Activated T-cell treated with anti-CD3 and anti-CD28 coated beads for 48 hours (primary cell): ENCODE data around the gene TRIM28.
"Not testable (repeated sequence)": the region's sequence is repeated elsewhere in the genome, so short reads cannot be mapped to it uniquely, and the experiment has no call there.

ENCODE experiments used
- DNase-seq: peaks from one replicate; pipeline ENCODE4 v3.0.0-alpha.2; 2020; ENCODE audit warnings: low read depth

TRIM28 gene

DNA sequence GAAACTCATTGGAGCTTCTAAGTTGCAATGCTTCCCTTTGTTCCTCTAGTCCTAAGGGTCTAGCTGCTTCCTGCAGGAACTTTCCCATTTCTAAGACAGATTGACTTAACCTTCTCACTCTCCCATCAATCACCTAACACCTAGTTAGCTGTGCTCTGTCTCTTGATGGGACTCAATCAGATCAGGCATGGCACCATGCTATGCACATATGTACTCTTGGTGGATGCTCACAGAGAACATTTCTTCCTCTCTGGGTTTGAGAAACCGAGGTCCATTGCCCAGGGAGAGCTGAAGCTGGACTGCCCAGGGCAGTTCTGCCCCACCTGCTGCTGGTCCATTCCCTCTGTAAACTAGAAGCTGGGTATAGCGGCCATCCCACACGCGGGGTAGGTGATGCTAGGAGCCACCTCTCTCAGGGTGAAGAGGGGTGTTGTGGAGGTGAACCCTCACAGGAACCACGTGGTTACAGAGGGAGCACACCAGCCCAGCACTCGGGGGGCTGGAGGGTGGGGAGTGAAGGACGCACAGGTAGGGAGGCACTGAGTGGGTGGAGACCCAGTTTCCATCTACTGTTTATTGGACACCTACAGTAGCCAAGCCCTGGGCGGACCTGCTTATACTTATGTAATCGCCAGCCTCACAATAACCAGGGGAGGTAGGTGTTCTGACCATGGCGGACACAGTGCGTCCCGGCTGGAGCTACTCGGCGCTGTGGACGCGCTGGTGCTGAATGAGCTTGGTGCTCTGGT is 17.7 kb downstream of the TRIM28 start:
- DNase-seq: no peak

DNA sequence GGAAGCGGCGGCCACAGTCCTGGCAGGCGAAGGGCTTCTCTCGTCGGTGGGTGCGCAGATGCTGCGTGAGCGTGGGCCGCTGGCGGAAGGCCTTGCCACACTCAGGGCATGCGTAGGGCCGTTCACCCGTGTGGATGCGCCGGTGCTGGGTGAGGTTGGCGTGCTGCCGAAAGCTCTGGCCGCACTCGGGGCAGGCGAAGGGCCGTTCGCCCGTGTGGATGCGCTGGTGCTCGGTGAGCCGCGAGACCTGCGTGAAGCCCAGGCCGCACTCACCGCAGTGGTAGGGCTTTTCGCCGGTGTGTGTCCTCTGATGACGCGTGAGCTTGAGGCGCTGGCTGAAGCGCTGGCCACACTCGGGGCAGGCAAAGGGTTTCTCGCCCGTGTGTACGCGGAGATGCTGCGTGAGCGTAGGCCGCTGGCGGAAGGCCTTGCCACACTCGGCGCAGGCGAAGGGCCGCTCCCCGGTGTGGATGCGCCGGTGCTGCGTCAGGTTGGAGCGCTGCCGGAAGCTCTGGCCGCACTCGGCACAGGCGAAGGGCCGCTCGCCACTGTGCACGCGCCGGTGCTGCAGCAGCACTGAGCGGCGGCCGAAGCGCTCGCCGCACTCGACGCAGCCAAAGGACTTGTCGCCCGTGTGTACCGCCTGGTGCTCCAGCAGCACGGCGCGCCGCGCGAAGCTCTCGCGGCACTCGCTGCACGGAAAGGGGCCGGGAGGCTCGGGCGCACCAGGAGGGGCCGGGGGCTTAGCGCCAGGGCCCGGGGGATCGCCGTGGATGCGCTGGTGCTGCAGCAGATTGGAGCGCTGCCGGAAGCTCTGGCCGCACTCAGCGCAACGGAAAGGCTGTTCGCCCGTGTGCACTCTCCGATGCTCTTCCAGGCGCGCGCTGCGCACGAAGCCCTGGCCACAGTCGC is 18.5 kb downstream of the TRIM28 start:
- DNase-seq: peak; percentile 38

DNA sequence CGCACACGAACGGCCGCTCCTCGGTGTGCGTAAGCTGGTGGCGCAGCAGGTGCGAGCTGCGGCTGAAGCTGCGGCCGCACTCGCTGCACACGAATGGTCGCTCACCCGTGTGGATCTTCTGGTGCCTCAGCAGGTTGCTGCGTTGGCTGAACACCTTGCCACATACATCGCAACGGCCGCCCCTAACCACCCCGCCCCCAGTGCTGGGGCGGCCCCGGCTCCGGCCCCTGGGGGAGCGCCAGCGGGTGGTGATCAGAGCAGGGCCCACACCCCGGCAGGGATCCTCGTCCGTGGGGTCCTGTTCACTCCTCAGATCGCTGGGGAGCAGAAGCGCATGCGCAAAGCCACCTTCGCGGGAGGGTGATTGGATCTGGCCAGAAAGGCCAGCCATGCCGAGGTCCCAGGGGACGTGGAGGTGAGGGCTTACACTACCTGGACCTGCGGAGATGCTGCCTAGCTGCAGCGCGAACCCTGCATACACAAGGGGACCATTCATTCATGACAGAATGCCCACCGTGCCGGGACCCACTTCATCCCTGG is 19.2 kb downstream of the TRIM28 start:
- DNase-seq: no peak

DNA sequence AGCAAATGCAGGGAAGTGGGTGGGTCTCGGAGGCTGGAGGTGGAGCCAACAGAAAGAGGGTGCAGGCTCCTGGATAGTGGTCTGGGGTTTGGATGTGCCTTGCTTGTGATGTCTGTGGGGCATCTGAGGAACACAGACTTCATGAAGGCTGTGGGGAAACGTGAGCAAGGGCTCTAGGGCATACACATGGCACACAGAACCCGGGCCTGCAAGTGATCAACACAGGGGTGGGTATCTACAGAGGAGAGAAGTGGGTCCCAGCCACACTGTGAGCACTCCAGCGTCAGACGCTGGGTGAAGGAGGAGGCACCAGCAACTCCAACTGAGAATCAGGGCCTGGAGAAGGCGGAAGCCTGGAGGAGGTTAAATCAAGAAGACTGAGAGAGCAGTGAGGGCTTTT is 20.0 kb downstream of the TRIM28 start:
- DNase-seq: no peak

DNA sequence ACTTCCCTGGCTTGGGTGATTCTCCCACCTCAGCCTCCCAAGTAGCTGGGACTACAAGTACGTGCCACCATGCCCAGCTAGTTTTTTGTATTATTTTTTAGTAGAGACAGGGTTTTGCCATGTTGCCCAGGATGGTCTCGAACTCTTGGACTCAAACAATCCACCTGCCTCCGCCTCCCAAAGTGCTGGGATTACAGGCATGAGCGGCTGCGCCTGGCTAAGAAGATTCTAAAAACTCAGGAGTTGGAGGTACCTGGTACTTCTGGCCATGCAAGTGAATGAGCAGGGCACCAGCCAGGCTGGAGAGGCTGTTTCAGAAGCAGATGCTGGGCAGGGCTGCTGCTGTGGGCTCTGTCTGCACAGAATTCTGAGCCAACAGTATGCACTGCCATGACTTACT is 23.1 kb downstream of the TRIM28 start:
- DNase-seq: no peak

DNA sequence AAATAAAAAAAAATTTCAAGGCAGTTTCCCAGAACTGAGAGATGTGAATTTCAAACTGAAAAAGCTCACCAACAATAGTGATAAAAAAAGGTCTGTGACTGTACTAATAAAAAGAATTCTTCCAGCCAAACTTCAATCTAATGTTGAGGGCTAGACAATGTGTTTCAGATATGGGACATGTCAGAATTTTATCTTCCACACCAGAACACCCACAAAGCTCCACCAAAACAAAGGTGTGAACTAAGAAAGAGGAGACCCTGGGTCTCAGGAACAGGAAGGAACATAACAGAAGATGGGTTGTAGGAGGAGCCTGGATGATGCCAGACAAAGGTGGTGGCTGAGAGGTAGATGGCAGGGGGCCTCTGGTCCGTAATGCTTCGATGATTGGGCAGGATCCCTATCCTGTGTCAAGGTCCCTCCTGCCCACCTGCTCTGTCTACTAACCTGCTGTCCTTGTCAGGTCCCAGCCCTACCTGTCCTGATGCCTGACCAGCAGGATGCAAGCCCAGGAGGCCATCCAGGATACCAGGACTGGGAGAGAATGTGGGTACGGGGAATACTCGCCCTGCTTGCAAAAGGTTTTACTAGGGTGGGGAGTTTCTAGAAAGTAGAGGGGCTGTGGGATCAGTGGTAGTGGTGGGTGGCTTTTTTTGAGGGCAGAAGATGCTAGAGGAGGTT is 24.7 kb downstream of the TRIM28 start:
- DNase-seq: no peak

DNA sequence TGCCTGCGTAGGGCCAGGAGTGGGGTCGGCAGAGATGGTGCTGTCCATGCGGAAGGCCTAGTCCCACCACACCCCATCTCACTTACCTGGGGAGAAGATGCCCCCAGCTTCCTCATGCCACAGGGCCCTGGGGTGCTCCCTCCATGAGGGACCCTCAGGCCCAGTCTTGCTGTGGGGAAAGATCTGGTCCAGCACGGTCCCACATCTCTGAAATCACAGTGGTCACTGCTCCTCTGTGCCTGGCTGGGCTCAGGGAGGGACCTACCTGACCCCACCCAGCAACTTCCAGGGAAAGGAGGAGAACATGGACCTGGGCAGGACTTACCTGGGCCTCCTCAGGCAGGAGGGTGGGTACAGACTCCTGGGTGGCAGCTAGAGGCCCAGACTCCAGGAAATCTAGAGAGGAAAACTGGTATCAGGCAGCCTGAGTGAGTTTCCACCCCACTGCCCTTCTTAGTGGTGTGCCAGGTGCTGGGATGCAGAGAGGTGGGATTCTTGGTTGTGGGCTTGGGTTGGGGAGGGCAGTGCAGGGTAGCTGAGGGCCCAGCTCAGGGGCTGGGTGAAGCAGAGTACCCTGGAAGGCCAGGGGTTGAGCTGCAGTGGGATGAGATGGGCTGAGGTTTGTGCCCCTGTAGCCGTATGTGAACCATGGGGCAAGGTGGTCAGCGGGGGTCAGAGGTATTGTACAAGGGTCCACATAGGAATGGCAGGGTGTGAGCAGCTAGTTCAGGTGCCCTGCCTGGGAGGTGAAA is 25.5 kb downstream of the TRIM28 start:
- DNase-seq: no peak

DNA sequence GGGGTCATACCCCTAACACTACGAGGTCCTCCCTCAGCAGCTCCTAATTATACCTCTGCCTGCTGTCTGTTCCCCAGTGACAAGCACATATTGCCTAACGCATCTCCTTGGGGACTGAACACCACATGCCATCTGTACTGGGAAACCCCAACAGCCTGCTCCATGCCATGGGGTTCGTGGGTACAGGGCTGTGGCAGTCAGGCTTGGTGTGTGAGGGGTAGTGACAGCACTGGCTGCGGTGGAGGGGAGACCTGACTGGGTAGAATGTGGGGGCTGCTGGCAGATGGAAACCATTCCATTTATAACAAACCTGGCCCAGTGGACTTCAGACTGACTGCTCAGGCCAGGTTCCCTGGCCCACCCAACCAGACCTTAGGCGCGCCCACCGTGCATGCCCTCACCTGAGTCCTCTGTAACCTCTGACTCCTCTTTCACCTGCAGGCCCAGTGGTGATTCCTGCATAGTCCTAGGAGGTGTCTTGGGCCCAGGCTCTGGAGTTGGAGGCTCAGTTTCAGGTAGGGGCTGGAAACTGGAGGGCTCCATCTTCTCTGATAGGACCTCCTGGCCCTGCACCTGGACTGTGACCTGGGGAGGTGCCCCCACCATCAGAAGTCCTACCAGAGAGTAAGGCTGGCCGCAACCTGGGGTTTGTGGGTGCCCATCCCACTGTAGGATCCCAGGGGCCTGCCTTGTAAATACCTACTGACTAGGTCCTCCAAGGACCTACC is 26.2 kb downstream of the TRIM28 start:
- no peak for DNase-seq

DNA sequence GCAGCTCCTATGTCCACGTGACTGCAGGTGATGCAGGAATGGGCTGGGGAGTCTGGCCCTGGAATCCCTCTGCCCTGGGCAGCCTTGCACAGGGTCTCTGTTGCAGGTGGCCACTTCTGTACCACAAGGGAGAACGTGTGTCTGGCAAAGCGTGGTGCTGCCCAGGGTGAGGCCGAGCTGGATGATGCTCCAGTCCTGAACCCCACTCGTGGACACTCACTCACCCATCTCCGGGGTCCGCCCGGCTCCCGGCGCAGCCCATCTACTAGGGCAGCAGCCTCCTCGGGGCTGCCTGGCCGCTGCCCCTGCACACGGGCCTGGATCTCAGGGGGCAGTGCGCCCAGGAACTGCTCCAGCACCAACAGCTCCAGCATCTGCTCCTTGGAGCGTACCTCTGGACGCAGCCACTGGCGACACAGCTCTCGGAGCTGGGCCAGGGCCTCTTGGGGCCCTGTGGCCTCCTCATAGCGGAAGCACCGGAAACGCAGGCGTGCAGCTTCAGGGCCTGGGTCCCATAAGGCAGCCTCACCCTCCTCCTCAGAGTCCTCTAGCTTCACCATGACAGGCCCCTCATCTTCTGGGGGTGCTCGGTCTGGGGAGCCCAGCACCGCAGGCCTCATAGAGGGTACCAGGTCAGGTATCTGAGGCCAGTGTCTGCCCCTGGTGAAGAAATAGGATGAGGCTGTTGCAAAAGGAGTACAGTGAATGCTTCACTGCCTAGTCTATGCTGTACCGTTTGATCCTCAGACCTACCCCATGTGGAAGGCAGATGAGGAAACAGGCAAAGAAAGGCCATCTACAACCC is 27.1 kb downstream of the TRIM28 start:
- no peak for DNase-seq

DNA sequence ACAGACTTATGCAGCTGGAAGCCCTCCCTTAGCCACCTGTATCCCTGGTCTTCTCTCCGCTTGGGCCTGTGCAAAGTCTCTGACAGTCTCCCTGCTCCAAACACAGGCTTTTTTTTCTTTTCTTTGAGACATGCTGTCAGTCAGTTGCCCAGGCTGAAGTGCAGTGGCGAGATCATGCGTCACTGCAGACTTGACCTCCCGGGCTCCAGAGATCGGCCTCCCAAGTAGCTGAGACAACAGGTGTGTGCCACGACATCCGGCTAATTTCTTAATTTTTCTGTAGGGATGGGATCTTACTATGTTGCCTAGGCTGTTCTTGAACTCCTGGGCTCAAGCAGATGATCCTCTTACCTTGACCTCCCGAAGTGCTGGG is 27.7 kb downstream of the TRIM28 start:
- no peak for DNase-seq

DNA sequence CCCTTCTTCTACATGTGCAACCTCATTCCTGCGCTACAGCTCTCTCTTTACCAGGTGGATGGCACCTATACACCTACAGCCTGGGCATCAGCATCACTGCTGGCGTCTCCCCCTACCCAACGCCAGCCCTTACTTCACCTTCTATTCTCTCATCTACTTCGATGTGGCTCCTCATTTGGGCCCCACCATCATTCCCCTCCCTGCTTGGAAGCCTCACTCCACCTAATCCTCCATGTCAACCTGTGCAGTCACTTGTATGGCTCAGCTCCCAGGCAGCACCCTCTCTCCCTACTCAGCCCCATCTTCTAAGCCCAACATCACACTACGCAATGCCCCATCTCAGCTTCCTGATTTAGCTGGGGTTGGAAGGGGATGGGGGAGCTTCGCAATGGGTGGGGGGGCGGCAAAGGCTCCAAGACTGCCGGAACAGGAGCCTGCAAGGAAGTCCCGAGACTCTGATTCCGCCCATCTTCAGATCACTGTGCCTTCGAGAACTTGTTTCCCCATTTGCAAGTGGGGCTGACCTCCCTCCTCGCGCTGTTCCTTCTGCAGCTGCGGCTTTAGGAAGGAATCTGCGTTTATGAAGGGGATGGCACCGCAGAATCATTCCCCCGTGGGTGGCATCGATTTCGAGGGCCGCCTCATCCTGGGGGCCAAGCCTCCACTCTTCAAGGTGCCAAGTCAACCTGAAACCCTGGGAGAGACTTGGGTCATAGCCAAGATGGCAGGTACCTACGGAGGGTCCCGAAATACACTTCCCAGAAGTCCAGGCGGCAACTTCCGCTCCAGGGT is 28.4 kb downstream of the TRIM28 start:
- DNase-seq: no peak

DNA sequence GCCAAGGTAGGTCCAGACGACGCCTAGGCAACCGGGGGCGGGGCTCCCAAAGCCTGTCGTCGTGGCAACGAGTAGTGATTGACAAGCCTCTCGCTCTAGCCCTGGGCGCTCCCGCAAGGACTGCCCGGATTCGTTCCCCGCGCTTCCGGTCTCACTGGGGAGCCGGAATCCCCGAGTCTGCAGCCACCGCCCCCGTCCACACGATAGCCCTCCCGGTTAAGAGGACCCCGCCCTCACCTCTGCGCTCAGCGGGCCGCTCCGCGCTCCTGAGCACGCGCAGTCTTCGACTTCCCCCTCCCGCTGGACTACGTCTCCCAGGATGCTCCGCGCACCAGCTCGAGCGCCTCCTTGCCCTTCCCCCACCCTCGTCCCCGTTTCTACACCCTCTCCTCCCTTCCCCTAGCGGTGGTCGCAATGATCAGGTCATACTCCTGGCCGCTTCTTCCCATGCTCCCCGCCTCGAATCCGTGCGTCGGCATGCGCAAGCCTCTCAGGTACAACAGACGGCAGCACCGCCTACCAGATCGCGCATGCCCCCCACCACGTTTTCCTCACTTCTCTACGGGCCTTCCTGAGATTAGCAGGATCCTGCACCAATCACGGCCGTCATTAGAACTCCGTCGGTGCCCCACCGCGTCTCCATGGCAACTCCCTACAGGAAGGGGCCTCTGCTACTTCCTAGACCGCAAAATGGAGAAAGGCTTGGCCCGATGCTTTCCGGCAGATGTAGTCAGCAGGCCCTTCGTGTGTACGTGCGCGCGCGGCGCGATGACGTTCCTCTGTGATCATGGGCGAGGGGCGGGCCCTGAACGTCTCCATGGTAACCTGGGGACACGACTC is 29.2 kb downstream of the TRIM28 start, which contains the start of gene MZF1:
Gene MZF1 (minus strand): TSS at position 518 of the 840 bp plus-strand sequence. CDS start 1,946 bp downstream, outside the sequence.
- DNase-seq: peak; percentile 99

DNA sequence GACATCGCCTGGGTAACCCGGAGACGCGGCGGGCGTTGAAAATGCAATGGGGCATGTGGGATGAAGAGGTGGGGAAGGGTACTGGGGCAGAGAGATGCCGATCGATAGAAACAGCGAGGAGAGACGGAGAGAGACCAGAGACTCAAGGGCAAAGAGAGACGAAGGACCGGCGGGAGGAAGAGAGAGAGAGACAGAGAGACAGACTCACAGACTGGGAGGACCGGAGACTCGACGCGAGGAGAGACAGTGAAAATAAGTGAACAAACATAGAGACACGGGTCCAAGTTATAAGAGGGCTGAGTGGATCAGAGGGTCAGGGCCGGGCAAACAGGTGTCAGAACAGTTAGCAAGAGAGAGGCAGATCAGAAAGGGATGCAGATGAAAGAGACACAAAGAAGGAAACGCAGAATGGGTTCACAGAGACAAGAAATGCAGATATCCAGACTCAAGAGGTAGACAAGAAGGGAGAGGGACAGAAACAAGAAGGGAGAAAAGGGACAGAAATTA is 29.8 kb downstream of the TRIM28 start:
- no peak for DNase-seq

DNA sequence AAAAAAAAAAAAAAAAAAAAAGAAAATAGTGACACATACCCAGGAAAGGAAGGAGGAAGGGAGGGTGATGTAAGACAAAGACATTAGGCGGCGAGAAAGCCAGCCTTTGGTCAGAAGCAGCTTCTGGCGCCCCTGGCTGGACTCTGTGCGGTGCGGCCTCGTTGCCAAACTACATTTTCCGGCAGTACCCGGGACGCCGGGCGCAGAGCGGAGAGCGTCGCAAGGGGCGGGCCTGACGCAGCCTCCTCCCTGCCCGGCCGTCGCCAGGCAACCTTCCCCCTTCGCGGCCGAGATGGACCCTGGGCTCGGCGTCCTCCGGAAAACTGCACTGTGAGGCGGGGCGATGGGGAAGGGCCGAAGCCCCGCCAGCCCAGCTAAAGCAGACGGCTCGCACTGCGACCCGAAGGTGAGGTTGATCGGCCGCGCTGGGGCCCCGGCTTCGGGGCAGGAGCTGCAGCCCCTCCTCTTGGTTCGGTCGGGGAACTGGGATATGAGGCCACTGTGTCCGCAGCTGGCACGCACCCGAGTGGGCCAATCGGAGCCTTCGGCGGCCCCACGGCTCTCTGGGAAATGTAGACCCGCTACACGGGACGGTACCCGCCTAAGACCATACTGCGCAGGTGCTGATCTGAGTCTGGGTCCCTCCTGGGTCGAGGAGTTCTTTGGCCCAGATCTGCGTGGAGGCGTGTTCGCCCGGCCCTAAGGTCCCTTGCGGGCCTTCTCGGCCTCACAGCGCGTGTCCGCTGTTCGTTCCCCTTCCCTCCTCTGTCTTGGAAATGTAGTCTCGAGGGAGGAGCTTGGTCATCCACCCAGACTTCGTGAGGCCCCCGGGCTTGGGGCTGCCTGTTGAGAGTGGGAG is 31.5 kb downstream of the TRIM28 start:
- DNase-seq: peak; percentile 81

DNA sequence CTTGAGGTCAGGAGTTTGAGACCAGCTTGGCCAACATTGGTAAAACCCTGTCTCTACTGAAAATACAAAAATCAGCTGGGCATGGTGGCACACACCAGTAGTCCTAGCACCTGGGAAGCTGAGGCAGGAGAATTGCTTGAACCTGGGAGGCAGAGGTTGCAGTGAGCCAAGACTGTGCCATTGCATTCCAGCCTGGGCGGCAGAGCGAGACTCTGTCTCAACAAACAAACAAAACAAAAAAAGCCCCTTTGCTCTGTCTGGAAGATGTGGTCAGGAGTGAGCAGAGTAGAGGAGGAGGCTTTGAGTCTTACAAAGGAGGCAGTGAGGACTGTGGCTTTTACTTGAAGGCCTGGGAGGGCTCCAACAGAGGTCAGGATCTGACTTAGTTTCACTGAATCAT is 33.7 kb downstream of the TRIM28 start:
- not testable (repeated sequence) for DNase-seq

DNA sequence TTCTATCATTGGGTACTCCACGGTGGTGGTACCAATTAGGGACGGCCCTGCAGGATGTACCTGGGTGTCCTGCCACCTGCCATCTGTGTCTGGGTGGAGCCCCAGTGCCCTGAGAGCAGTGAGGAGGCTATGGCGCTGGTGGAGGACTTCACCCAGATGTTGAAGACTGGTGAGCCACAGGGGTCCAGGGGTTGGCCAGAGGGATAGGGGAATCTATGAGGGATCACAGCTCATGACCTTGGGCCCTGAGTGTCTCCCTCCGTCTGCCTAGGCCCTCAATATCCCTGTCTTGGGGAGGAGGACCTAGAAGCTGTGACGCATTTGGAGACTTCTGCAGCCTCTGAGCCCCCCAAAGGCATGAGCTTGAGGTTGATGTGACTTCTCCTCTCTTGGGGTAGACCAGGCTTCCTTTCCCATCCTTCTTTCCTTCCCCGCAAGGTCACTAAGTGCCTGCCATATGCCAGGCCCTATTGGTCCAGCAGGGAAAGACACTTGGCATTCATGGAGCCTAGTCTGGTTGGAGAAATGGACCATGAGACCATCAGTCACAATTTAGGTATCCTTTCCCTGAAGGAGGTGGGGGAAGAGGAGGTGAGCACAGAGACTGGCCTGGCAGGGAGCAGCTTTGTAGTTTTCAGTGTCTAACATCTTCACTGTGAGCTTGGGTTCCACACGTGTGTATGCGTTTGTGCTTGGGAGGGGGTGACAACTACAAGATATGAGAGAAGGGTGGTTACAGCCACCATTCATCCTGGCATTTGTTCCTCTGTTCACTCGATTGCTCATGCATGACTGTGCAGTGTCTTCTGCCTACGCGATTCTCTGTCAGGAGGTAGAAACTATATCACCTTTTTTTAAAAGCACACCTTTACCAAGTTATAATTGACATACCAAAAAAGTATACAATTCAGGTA is 34.4 kb downstream of the TRIM28 start:
- DNase-seq: no peak
